GM12878 (cell line): ENCODE results near the gene SEMA4A. TPM values are rescaled to one million over a fixed set of nuclear protein-coding genes. Genes with fewer than 3 reads are reported as not detected.
A peak's percentile ranks its signal among the peaks of the same experiment; 100 is the strongest.

ENCODE experiments used
- CBX3 ChIP-seq: fragments of 200-600 bp; sonication (generic); IDR thresholded peaks from 2 replicates; pipeline ENCODE4 v1.6.1; 2016; ENCODE audit warnings: low read depth, borderline replicate concordance
- CEBPB ChIP-seq, 2 experiments: fragments of 150-350 bp in 1 of 2; IDR thresholded peaks; 2 replicates each; pipeline ENCODE4 v1.6.1; 2012 to 2014; ENCODE audit warnings: low read depth in 2 of 2, low read length in 2 of 2, borderline replicate concordance in 1 of 2, inconsistent platforms in 1 of 2
- CHD2 ChIP-seq: IDR thresholded peaks from 2 replicates; pipeline ENCODE4 v1.6.1; 2011; ENCODE audit warnings: low read depth, low read length, improper control_type of control experiment, borderline replicate concordance
- CREM ChIP-seq: IDR thresholded peaks from 2 replicates; pipeline ENCODE4 v1.6.1; 2014; ENCODE audit warnings: antibody characterized with exemption, low read depth
- DPF2 ChIP-seq: fragments of 450-650 bp; IDR thresholded peaks from 2 replicates; pipeline ENCODE4 v1.6.1; 2017; ENCODE audit warnings: mild to moderate bottlenecking
- FOS ChIP-seq: IDR thresholded peaks from 3 replicates; pipeline ENCODE4 v1.6.1; 2011; ENCODE audit warnings: borderline replicate concordance; ENCODE audit not compliant: insufficient read length; ENCODE audit errors: extremely low read depth
- GATAD2B ChIP-seq: fragments of 450-650 bp; conservative IDR thresholded peaks from 2 replicates; pipeline ENCODE4 v1.6.1; 2017; ENCODE audit warnings: low read depth, mild to moderate bottlenecking, moderate library complexity
- JUNB ChIP-seq: IDR thresholded peaks from 2 replicates; pipeline ENCODE4 v1.6.1; 2016; ENCODE audit warnings: antibody characterized with exemption, mild to moderate bottlenecking
- KDM1A ChIP-seq: fragments of 200-600 bp; sonication (generic); IDR thresholded peaks from 2 replicates; pipeline ENCODE4 v1.6.1; 2016; ENCODE audit warnings: borderline replicate concordance
- LARP7 ChIP-seq: fragments of 450-650 bp; IDR thresholded peaks from 2 replicates; pipeline ENCODE4 v1.6.1; 2017; ENCODE audit warnings: mild to moderate bottlenecking
- PBX3 ChIP-seq: IDR thresholded peaks from 2 replicates; pipeline ENCODE4 v1.6.1; 2011; ENCODE audit warnings: mild to moderate bottlenecking, low read depth, low read length, moderate library complexity; ENCODE audit not compliant: insufficient replicate concordance
- RAD21 ChIP-seq: IDR thresholded peaks from 2 replicates; pipeline ENCODE4 v1.6.1; 2011; ENCODE audit warnings: mild to moderate bottlenecking, low read depth, low read length, moderate library complexity; ENCODE audit not compliant: insufficient read depth
- SRF ChIP-seq, 2 experiments: IDR thresholded peaks; 2 replicates each; pipeline ENCODE4 v1.6.1; 2011; ENCODE audit warnings: low read depth in 2 of 2, low read length in 2 of 2, mild to moderate bottlenecking in 1 of 2, moderate library complexity in 1 of 2
- TARDBP ChIP-seq: IDR thresholded peaks from 2 replicates; pipeline ENCODE4 v1.6.1; 2016; ENCODE audit warnings: borderline replicate concordance
- TCF3 ChIP-seq: IDR thresholded peaks from 2 replicates; pipeline ENCODE4 v1.6.1; 2012; ENCODE audit warnings: low read depth, mild to moderate bottlenecking, low read length, borderline replicate concordance; ENCODE audit not compliant: insufficient read depth
- ZNF207 ChIP-seq: fragments of 450-650 bp; IDR thresholded peaks from 2 replicates; pipeline ENCODE4 v1.6.1; 2014; ENCODE audit warnings: antibody characterized with exemption, mild to moderate bottlenecking, borderline replicate concordance
- polyA plus RNA-seq, 11 experiments: library from polyadenylated mRNA; depleted of rRNA in 4 of 11; unstranded in 6 of 11; stranded (reverse) in 5 of 11; fragments of >200 nt; fragmentation: Nextera tagmentation in 4 of 11; fragmentation: Illumina TruSeq in 1 of 11; extraction: Ambion mirVana in 4 of 11; extraction: Trizol in 1 of 11; gene quantifications; 1 replicate in 1 of 11; 2 replicates in 10 of 11; pipeline versions ENCODE4 v1.2.1 to v1.2.3, GENCODE V29; 2011 to 2016; ENCODE audit warnings: inconsistent platforms in 2 of 11, missing spikeins in 2 of 11, low read depth in 1 of 11
- total RNA-seq, 4 experiments: library from RNA; depleted of rRNA in 3 of 4; stranded (reverse); fragments of >200 nt in 3 of 4; fragmentation: Illumina TruSeq in 1 of 4; extraction: Trizol in 1 of 4; gene quantifications; 2 replicates each; pipeline versions ENCODE4 v1.2.1 to v1.2.3, GENCODE V29; 2013 to 2021
- TF ChIP-seq, protein P1 (sequence below), 3 experiments: IDR thresholded peaks in 2 of 3; conservative IDR thresholded peaks in 1 of 3; 2 replicates each; pipeline ENCODE4 v1.5.1; 2011; ENCODE audit warnings: low read depth in 3 of 3, low read length in 3 of 3, mild to moderate bottlenecking in 3 of 3, control low read depth in 2 of 3, moderate library complexity in 2 of 3, inconsistent platforms in 1 of 3, mixed read lengths in 1 of 3; ENCODE audit not compliant: control insufficient read depth in 2 of 3, insufficient read depth in 1 of 3; ENCODE audit errors: extremely low read depth in 1 of 3
- TF ChIP-seq, protein P2 (sequence below): fragments of 450-650 bp; formaldehyde crosslinking; IDR thresholded peaks from 2 replicates; pipeline ENCODE4 v1.4.0; 2022; ENCODE audit warnings: mild to moderate bottlenecking, moderate library complexity
- TF ChIP-seq, protein P3 (sequence below): fragments of 450-650 bp; IDR thresholded peaks from 2 replicates; pipeline ENCODE4 v1.6.1; 2017; ENCODE audit warnings: mild to moderate bottlenecking, moderate library complexity

Gene SEMA4A
- total and polyA plus RNA-seq, 10 of the 15 experiments (the other 5 are each of a cell fraction or from before 2014, with no cell fraction given) = 2.6 to 64.2 (median 32.8) TPM

GRCh38 chr1:156119503-156120209, 33.7 kb upstream of the SEMA4A start (continued):
- peak; percentile 16; the same call in 1 of the 2 replicates for TF ChIP-seq RAD21
- no peak for TF ChIP-seq GATAD2B
- no peak for TF ChIP-seq KDM1A
- no peak for TF ChIP-seq CHD2
- no peak for TF ChIP-seq CBX3
- no peak for TF ChIP-seq TARDBP
- TF ChIP-seq TCF3 = no peak
- TF ChIP-seq, protein P1, sequence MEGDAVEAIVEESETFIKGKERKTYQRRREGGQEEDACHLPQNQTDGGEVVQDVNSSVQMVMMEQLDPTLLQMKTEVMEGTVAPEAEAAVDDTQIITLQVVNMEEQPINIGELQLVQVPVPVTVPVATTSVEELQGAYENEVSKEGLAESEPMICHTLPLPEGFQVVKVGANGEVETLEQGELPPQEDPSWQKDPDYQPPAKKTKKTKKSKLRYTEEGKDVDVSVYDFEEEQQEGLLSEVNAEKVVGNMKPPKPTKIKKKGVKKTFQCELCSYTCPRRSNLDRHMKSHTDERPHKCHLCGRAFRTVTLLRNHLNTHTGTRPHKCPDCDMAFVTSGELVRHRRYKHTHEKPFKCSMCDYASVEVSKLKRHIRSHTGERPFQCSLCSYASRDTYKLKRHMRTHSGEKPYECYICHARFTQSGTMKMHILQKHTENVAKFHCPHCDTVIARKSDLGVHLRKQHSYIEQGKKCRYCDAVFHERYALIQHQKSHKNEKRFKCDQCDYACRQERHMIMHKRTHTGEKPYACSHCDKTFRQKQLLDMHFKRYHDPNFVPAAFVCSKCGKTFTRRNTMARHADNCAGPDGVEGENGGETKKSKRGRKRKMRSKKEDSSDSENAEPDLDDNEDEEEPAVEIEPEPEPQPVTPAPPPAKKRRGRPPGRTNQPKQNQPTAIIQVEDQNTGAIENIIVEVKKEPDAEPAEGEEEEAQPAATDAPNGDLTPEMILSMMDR (IDR thresholded peaks at IDR 0.05 in 2 of 3, conservative IDR thresholded peaks at IDR 0.05 in 1 of 3; ENCODE audit: control insufficient read depth in 2 of 3, extremely low read depth in 1 of 3, insufficient read depth in 1 of 3, low read depth in 3 of 3, low read length in 3 of 3) = peak in 2 of 3 experiments; percentile 10 to 26; a peak in 2 of 6 replicates
- TF ChIP-seq SRF (IDR thresholded peaks at IDR 0.05; ENCODE audit: low read depth in 2 of 2, low read length in 2 of 2) = no peak
- TF ChIP-seq PBX3 = no peak
- TF ChIP-seq JUNB = no peak
- TF ChIP-seq, protein P2, sequence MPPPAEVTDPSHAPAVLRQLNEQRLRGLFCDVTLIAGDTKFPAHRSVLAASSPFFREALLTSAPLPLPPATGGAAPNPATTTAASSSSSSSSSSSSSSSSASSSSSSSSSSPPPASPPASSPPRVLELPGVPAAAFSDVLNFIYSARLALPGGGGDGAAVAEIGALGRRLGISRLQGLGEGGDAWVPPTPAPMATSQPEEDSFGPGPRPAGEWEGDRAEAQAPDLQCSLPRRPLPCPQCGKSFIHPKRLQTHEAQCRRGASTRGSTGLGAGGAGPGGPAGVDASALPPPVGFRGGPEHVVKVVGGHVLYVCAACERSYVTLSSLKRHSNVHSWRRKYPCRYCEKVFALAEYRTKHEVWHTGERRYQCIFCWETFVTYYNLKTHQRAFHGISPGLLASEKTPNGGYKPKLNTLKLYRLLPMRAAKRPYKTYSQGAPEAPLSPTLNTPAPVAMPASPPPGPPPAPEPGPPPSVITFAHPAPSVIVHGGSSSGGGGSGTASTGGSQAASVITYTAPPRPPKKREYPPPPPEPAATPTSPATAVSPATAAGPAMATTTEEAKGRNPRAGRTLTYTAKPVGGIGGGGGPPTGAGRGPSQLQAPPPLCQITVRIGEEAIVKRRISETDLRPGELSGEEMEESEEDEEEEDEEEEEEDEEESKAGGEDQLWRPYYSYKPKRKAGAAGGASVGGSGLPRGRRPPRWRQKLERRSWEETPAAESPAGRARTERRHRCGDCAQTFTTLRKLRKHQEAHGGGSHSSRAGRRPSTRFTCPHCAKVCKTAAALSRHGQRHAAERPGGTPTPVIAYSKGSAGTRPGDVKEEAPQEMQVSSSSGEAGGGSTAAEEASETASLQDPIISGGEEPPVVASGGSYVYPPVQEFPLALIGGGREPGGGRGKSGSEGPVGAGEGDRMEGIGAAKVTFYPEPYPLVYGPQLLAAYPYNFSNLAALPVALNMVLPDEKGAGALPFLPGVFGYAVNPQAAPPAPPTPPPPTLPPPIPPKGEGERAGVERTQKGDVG (CRISPR knock-in tag) = no peak
- TF ChIP-seq, protein P3, sequence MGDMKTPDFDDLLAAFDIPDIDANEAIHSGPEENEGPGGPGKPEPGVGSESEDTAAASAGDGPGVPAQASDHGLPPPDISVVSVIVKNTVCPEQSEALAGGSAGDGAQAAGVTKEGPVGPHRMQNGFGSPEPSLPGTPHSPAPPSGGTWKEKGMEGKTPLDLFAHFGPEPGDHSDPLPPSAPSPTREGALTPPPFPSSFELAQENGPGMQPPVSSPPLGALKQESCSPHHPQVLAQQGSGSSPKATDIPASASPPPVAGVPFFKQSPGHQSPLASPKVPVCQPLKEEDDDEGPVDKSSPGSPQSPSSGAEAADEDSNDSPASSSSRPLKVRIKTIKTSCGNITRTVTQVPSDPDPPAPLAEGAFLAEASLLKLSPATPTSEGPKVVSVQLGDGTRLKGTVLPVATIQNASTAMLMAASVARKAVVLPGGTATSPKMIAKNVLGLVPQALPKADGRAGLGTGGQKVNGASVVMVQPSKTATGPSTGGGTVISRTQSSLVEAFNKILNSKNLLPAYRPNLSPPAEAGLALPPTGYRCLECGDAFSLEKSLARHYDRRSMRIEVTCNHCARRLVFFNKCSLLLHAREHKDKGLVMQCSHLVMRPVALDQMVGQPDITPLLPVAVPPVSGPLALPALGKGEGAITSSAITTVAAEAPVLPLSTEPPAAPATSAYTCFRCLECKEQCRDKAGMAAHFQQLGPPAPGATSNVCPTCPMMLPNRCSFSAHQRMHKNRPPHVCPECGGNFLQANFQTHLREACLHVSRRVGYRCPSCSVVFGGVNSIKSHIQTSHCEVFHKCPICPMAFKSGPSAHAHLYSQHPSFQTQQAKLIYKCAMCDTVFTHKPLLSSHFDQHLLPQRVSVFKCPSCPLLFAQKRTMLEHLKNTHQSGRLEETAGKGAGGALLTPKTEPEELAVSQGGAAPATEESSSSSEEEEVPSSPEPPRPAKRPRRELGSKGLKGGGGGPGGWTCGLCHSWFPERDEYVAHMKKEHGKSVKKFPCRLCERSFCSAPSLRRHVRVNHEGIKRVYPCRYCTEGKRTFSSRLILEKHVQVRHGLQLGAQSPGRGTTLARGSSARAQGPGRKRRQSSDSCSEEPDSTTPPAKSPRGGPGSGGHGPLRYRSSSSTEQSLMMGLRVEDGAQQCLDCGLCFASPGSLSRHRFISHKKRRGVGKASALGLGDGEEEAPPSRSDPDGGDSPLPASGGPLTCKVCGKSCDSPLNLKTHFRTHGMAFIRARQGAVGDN = peak; percentile 72; the same call in 1 of the 2 replicates
- no peak for TF ChIP-seq ZNF207
- TF ChIP-seq CREM = peak; percentile 44; the same call in 1 of the 2 replicates
- TF ChIP-seq FOS = no peak
- TF ChIP-seq DPF2 = peak; percentile 60; the same call in 1 of the 2 replicates
- no peak for TF ChIP-seq LARP7
- TF ChIP-seq CEBPB (IDR thresholded peaks at IDR 0.05; ENCODE audit: borderline replicate concordance in 1 of 2, low read depth in 2 of 2, low read length in 2 of 2) = no peak
